Prostate gland (tissue), 2 donors: Measurements from ENCODE around the gene PTGES2. TPM values are rescaled to one million over a fixed set of nuclear protein-coding genes. Genes with fewer than 3 reads are reported as not detected.

Experiments used
- DNase-seq: peaks from one replicate; pipeline ENCODE4 v3.0.0-alpha.2; 2019; ENCODE audit warnings: low spot score
- H3K27ac ChIP-seq, 2 donors: fragments of 200-600 bp; sonication (generic); 2 replicates each; pipeline ENCODE4 v1.5.1; 2017 to 2019
- H3K27me3 ChIP-seq: fragments of 200-600 bp; sonication (generic); replicated peaks from 2 replicates; pipeline ENCODE4 v1.5.1; 2019; ENCODE audit not compliant: insufficient read depth
- H3K36me3 ChIP-seq, 2 donors: fragments of 200-600 bp; sonication (generic); 1 replicate in 1 of 2; 2 replicates in 1 of 2; pipeline versions ENCODE4 v1.5.1 to v1.8.1; 2017 to 2019
- H3K4me1 ChIP-seq: fragments of 200-600 bp; sonication (generic); replicated peaks from 2 replicates; pipeline ENCODE4 v1.5.1; 2019
- H3K4me3 ChIP-seq, 2 donors: fragments of 200-600 bp; sonication (generic); 2 replicates each; pipeline ENCODE4 v1.5.1; 2017 to 2019
- H3K9me3 ChIP-seq: fragments of 200-600 bp; sonication (generic); 2 replicates; pipeline ENCODE4 v1.5.1; 2017
- CTCF ChIP-seq, 4 experiments: fragments of 200-600 bp in 2 of 4; fragments of 450-650 bp in 2 of 4; sonication (generic) in 2 of 4; IDR thresholded peaks; 1 replicate in 3 of 4; 2 replicates in 1 of 4; pipeline ENCODE4 v1.5.1; 2016 to 2019; ENCODE audit warnings: antibody characterized with exemption in 4 of 4, mild to moderate bottlenecking in 2 of 4, moderate library complexity in 2 of 4
- POLR2A ChIP-seq: fragments of 450-650 bp; IDR thresholded peaks from one replicate; pipeline ENCODE4 v1.6.1; 2016; ENCODE audit warnings: antibody characterized with exemption, mild to moderate bottlenecking
- POLR2AphosphoS5 ChIP-seq: sonication (generic); formaldehyde crosslinking; IDR thresholded peaks from one replicate; pipeline ENCODE4 v1.6.1; 2017; ENCODE audit warnings: antibody characterized with exemption
- WGBS: methylation state at CpG from one replicate; pipeline ENCODE4 v1.1.5; 2018; 5-methylcytosine and 5-hydroxymethylcytosine counted together
- intact Hi-C: fragments of 100-400 bp; cut with DNase I; formaldehyde crosslinking; loops from one replicate; pipeline ENCODE4 v1.14.2; 2022
- total RNA-seq, 2 donors: library from RNA; depleted of rRNA; stranded (reverse); fragments of >200 nt; gene quantifications; one replicate each; pipeline ENCODE4 v1.1.0, GENCODE V29; 2016

The PTGES2 gene
- total RNA-seq, 2 donors from 2014 or later = 89.4 to 96.1 TPM

DNA sequence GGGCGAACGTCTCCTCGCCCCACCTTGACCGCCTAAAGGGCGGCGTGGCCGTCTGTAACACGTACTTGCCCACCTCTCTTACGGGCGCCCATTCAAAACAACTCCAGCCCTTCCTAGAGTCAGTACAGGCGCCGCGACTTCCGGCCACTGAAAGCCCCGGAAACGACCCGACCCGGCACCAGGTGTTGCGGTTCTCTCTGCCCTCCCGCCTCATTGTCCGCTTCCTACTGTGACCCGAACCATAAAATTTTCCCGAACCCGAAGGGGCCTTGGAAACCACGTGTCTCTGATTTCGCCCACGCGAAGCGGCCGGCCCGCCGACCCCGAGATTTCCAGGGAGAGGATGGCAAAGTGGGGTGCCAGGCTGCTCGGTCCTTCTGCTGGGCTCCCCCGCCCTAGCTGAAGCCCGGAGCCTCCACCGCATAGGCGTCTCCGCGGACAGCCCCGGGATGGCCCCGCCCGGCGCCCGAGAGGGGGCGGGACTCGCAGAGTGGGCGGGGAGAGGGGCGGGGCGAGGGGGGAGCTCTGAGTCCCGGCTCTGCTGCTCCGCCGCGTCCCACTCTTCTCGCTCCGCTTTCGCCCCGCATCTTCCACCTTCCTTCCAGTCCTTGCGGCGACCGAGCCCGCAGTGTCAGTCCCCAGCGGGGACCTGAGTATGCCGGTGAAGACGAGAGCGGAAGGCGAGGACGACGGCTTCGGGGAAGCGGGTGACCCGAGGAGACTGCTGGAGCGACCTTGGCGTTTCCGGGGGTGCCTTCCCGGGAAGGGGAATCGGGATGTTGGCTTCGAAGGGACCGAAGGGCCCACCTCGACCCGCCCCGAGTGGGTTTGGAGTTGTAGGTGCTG, 684 bp upstream of the PTGES2 start:
- DNase-seq = peak; percentile 74
- peak overlapping the region; percentile 96 to 98 for H3K4me3 ChIP-seq
- peak overlapping the region; percentile 89 to 90 for H3K27ac ChIP-seq
- H3K27me3 ChIP-seq = no peaks in the 10 kb centered on the region
- H3K9me3 ChIP-seq = no peaks in the 10 kb centered on the region
- intact Hi-C loops = no loop called here
- TF ChIP-seq CTCF (IDR thresholded peaks at IDR 0.05) = peak in 2 of 4 experiments; percentile 9 to 18
- TF ChIP-seq POLR2A = peak; percentile 69
- peak; percentile 86 for TF ChIP-seq POLR2AphosphoS5
- H3K4me1 ChIP-seq = peaks cover 10% of the 10 kb centered on the region
- under 1% methylated on average over 72 of the region's 82 CpGs for WGBS
- no peaks in the 10 kb centered on the region for H3K36me3 ChIP-seq

DNA sequence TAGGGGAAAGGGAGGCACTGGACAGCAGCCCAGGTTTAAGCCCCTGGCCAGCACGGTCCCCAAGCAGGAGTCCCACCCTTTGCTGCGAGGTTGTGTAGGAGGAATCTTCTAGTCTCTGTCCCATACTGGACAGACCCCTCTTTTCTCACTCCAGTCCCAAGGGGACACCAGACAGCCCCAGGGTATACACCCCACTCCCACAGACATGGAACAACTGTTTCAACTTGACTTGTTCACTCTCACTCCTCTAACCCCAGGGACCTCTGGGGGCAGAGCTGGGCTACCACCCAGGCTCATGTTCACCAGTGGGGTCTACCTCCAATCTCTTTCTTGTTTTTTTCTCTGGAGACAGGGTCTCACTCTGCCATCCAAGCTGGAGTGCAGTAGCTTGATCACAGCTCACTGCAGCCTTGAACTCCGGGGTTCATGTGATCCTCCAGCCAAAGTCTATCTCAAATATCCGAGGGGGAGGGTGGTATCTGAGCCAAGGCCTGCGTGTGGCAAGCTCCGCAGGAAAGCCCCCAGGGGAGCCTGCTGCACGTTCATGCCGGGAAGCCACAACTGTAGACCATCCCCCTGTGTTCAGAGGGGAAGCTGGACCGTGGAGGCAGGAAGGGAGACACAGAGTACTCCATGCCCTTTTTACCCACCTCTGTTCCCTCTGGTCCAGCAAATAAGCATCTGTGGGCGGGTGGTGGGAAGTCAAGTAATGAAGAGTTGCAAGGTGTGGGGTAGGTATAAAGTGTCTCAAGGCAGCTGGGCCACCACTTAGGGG, 1.8 kb downstream of the PTGES2 start:
- 50% methylated on average over 10 of the region's 10 CpGs for WGBS
- DNase-seq = no peak

GRCh38 chr9:128124873-128125579, 2.5 kb downstream of the PTGES2 start:
- Histone ChIP-seq H3K27me3 (no peaks in the 10 kb centered on the region), H3K36me3 (no peaks in the 10 kb centered on the region), H3K4me1 (peaks cover 10% of the 10 kb centered on the region), H3K27ac (no peak overlapping the region), H3K9me3 (no peaks in the 10 kb centered on the region), H3K4me3 (no peak overlapping the region)
- WGBS = 68% methylated on average over 16 of the region's 16 CpGs
- TF ChIP-seq CTCF (IDR thresholded peaks at IDR 0.05) (peak in 2 of 4 experiments; percentile 40 to 70), POLR2AphosphoS5 (no peak)
- peak; percentile 54 for DNase-seq
- intact Hi-C loops = loop anchor here (5.0 kb wide), 1 partner anchor 183 kb away; no protein-coding TSS in a partner anchor

More for the DNA sequence above, 1.8 kb downstream of the PTGES2 start:
- Histone ChIP-seq H3K4me1 (peaks cover 10% of the 10 kb centered on the region), H3K9me3 (no peaks in the 10 kb centered on the region), H3K27me3 (no peaks in the 10 kb centered on the region), H3K27ac (no peak overlapping the region), H3K4me3 (no peak overlapping the region), H3K36me3 (no peaks in the 10 kb centered on the region)
- intact Hi-C loops = no loop called here
- TF ChIP-seq CTCF (IDR thresholded peaks at IDR 0.05) (no peak), POLR2A (no peak), POLR2AphosphoS5 (no peak)

DNA sequence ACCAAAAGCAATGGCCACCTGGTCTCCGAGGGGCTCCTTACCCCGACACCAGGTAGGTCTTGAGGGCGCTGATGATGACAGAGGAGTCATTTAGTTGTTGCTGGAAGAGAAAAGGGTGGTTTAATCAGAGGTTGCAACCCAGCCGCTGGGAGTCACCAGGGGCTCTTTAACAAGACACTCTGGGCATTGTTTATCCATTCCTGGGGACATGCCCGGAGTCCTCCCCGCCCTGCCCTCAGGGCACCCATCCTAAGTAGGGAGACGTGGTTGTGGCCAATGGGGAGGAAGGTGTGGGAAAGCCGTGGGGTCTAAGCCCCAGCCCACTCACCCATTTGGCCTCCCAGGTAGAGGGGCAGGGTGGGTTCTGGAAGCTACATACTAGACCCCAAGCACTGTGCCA, 3.1 kb downstream of the PTGES2 start:
- H3K27me3 ChIP-seq = no peaks in the 10 kb centered on the region
- no peak overlapping the region for H3K27ac ChIP-seq
- WGBS = 61% methylated on average over 8 of the region's 8 CpGs
- no peaks in the 10 kb centered on the region for H3K9me3 ChIP-seq
- intact Hi-C loops = loop anchor here (5.0 kb wide), 1 partner anchor 182 kb away; no protein-coding TSS in a partner anchor
- no peak overlapping the region for H3K4me3 ChIP-seq
- H3K36me3 ChIP-seq = no peaks in the 10 kb centered on the region
- H3K4me1 ChIP-seq = peaks cover 10% of the 10 kb centered on the region
- TF ChIP-seq CTCF (IDR thresholded peaks at IDR 0.05) (no peak), POLR2AphosphoS5 (no peak), POLR2A (no peak)
- DNase-seq = no peak
